GM21526 (cell line): Measurements from ENCODE around the gene UBAP1L.
"Not testable (repeated sequence)": the region's sequence is repeated elsewhere in the genome, so short reads cannot be mapped to it uniquely, and the experiment has no call there.

Experiments used
- ATAC-seq: cut with Tn5 transposase; IDR thresholded peaks from one replicate; pipeline ENCODE4 v1.9.1; 2021; ENCODE audit warnings: moderate library complexity; ENCODE audit not compliant: unreplicated experiment, low FRiP score

Gene UBAP1L

GRCh38 chr15:65101411-65101890 lies 13.5 kb downstream of the UBAP1L start:
- no peak for ATAC-seq

GRCh38 chr15:65100442-65100841 lies 14.6 kb downstream of the UBAP1L start:
- ATAC-seq: no peak

GRCh38 chr15:65099801-65100200 lies 15.2 kb downstream of the UBAP1L start:
- not testable (repeated sequence) for ATAC-seq

GRCh38 chr15:65099336-65099735 lies 15.7 kb downstream of the UBAP1L start:
- no peak for ATAC-seq

- ATAC-seq: no peak
Observed at GRCh38 chr15:65097651-65098263, 17.2 kb downstream of the UBAP1L start.

GRCh38 chr15:65096481-65097385 lies 18.3 kb downstream of the UBAP1L start:
- ATAC-seq: no peak

GRCh38 chr15:65095747-65096104 lies 19.3 kb downstream of the UBAP1L start:
- no peak for ATAC-seq

- ATAC-seq: no peak
Observed at GRCh38 chr15:65095011-65095746, 19.8 kb downstream of the UBAP1L start.

GRCh38 chr15:65094294-65094995 lies 20.6 kb downstream of the UBAP1L start:
- no peak for ATAC-seq

GRCh38 chr15:65093793-65094170 lies 21.2 kb downstream of the UBAP1L start:
- ATAC-seq: not testable (repeated sequence)

GRCh38 chr15:65092911-65093792 lies 21.8 kb downstream of the UBAP1L start:
- ATAC-seq: no peak

- ATAC-seq: no peak
Observed at GRCh38 chr15:65091946-65092770, 22.8 kb downstream of the UBAP1L start.

GRCh38 chr15:65089206-65089824 lies 25.7 kb downstream of the UBAP1L start:
- no peak for ATAC-seq

GRCh38 chr15:65088643-65089021 lies 26.4 kb downstream of the UBAP1L start:
- ATAC-seq: no peak

- no peak for ATAC-seq
Observed at GRCh38 chr15:65087873-65088642, 26.9 kb downstream of the UBAP1L start.

GRCh38 chr15:65087411-65087810 lies 27.6 kb downstream of the UBAP1L start:
- no peak for ATAC-seq

- ATAC-seq: no peak
Observed at GRCh38 chr15:65086680-65087111, 28.3 kb downstream of the UBAP1L start.
